GM19035 (cell line): ENCODE results near the gene IL2RA.
"Not testable (repeated sequence)": the region's sequence is repeated elsewhere in the genome, so short reads cannot be mapped to it uniquely, and the experiment has no call there.

ENCODE experiments used
- ATAC-seq: cut with Tn5 transposase; IDR thresholded peaks from one replicate; pipeline ENCODE4 v1.9.1; 2021; ENCODE audit not compliant: unreplicated experiment

IL2RA gene

DNA sequence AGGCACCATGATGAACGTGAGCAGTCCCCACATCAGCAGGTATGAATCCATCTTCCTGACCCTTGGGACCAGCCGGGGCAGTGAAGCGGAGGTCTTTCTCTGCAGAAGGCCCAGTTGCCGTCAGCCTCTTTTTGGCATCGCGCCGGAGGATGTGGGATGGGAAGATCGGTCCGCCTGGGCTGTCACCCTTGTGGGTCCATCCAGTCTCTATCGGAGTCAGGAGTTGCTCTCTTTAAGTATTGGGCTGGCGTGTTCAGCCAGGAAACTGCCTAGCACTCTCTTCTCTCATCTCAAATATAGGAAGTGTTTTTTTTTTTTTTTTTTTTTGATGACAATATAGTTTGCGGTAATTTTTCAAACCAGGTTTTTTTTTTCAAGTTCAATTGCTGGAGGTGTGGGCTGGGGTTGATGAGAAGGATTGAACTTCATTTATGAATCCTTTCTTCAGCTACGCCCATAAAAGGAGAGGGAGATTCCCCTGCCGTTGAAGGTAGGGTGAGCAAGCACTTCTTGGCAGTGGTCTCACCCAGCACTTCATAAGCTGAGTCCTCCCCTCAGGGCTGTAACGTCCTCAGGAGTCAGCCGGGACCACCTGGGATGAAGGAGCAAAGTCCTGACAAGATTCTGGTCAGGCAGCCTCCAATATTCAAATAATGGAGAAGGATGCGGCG is at the start of gene IL2RA:
Gene IL2RA, minus strand, starts transcription at position 267 of the 671 bp plus-strand sequence. Its CDS starts 216 bp downstream, at position 51.
- no peak for ATAC-seq

DNA sequence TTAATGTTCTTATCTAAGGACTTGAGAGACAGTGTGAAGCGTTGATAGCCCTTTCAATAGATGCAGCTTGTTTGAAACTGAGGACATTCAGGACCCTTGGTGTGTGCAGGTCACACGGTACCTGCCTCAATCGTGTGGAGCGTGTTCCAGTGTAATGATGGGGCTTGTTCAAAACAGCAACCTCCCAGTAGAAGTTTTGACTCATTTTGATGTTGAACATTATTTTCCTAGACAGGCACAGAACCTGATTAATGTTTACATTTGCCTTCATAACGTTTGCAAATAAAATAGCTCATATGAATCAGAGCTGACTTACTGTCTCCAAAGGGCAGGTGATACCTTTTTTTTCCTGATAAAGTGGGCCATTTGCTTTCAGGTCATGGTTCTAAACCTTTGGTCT is 48.0 kb upstream of the IL2RA start:
- ATAC-seq: no peak

DNA sequence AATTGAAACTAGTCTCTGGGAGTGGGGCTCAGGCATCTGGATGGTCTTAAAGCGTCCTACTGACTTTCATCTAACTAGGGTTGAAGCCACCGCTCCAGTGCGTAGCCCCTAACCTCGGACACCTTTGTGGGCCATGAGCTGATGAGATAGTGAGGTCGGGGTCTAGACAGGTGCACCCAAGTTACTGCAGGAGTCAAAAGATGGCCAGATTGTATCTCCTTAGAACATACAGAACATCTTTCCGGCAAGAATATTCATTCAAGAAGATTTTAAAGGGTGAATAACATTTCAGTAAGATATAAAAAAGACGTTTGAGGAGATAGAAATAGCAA is 47.2 kb upstream of the IL2RA start:
- ATAC-seq: no peak

DNA sequence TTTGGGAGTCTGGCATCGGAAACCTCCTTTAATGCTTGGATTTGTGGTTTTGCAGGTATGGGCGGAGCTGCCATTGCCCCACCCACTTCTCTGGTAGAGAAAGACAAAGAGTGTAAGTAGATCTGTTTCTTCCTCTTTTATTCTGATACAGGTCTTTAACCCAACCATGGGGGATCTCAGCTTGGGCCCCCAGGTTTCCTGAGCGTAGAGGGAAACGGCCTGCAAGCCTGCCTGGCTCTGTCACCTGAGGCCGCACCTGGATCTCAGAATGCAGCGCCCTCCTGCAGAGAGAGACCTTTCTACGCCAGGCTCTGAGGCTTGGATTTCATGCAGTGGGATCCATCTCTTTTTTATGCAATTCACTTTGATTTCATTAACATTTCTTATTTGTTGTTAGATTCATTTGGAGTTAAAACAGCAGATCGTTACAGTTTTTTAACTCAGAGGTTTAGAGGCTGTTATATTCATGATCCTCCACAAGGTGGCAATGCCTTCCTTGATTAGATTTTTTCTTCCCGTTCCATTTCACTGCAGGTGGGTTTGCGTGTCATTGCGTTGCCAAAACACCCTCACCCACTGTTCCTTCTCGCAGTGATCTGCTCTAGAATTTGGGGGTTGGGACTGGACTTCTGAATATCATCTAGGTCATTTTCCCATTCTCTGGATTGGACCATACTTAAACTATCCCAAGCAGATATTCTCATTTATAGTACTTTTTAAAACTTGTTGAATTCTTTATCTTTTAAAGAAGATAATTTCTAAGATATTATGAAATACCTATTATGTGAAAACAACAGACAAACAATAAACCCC is 46.7 kb upstream of the IL2RA start:
- no peak for ATAC-seq

DNA sequence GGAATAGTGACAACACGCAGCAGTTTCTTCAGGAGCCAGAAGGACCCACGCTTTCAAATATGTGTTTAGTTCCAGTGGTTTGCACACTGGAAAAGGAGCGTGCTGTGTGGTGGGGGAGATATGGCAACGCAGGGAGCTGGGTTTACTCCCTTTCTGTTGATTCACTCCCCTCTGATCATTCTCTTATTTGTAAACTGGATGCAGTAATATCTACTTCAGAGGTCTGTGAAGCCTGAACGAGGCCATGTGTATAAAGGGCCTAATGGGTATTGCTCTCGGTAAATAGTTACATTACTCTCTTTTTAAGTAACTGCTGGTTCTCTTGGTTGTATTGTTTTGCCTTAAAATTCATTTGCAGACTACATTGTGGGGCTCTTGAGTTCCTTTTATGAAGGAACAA is 45.9 kb upstream of the IL2RA start:
- no peak for ATAC-seq

DNA sequence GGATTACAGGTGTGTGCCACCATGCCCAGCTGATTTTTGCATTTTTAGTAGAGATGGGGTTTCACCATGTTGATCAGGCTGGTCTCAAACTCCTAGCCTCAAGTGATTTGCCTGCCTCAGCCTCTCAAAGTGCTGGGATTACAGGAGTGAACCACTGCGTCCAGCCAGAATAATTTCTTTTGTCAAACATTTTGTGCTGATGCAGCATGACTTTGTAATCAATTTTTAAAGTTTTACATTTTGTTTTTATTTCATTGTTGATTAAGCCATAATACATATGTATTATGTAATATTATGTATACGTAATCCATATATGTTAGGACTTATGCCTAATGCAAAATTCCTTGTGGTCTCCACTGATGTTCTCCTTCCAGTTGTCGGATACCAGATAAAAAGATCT is 45.4 kb upstream of the IL2RA start:
- not testable (repeated sequence) for ATAC-seq

DNA sequence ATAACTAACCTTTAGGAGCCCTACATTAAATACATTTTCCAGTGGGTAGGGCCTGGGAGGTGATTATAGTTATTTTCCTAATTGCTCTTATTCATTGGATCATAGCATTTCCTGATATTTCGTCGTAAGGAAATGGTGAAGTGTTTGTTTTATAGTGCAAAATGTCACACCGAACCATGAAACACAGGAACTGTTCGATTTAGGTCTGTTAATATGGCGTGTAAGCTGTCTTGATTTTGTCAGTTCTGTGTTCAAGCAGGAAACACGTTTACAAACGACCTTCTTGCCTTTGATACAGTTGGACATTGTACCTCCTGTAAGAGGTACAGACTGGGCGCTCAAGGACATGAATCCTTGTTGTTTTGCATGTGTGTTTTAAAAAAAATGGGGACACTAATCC is 41.4 kb upstream of the IL2RA start:
- ATAC-seq: no peak

DNA sequence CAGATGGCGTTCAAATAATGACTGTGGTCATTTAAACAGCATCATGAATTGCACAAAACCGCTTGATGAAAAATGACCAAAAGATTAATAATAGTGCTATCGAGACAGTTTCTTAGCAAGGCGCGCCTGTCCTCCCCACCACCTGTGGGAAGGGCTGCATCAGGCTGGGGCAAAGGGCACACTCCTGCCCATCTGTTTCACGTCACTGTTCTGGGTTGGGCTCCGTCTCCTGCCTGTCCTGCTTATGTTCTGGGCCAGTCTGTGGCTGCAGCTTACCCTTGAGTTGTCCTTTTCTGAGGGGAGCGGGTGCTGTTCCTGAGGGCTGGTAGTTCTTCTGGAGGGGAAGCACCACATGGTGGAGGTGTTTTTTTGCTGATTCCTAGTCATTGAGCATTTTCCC is 40.0 kb upstream of the IL2RA start:
- ATAC-seq: no peak

DNA sequence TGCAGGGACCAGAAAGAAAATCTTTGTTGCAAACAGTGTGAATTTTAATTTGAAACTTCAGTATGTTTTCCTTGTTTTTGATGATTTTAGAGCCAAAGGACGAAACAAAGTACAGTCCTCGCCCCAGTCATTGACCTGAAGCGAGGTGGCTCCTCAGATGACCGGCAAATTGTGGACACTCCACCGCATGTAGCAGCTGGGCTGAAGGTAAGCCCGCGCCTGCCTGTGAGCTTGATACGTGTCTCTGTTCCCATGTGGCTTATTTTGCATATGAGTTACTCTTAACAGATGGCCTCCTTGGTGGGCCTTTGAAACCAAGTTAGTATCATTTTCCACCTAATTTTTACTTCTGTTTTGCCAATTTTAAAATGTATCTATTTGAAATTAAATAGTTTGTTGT is 39.0 kb upstream of the IL2RA start:
- ATAC-seq: peak; percentile 94

DNA sequence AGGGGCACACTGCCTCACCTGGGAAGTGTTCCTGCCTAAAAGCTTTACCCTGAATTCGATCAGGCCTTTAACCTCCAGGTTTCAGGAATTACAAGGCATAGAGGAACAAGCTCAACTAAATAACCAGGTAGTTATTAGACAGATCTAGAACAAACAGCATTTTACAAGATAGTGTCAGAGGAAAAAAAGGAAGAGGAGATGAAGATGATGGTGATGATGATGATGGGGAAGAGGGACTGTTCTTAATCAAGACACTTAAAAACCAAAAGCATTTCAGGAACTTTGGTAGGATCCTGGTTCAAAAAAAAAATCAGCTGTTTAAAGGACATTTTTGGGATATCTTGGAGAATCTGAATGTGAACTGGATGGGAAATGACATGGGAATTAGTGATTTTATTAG is 38.2 kb upstream of the IL2RA start:
- ATAC-seq: no peak

DNA sequence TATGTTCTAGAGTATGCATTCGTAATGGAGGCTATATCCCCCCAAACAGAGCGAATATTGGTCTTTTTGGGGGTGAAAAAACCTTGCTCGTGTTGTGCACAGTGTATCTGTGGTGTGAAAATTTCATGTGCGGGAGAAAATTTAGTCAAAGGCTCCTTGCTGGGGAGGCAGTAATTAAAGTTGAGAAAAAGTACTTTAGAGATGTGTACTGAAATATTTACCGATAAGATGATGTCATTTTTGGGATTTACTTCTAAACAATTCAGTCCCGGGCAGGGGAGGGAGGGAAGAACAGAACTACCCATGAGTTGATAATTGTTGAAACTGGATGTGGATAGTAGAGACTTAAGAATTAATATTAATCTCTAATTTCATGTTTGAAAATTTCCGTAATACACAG is 36.0 kb upstream of the IL2RA start:
- no peak for ATAC-seq

DNA sequence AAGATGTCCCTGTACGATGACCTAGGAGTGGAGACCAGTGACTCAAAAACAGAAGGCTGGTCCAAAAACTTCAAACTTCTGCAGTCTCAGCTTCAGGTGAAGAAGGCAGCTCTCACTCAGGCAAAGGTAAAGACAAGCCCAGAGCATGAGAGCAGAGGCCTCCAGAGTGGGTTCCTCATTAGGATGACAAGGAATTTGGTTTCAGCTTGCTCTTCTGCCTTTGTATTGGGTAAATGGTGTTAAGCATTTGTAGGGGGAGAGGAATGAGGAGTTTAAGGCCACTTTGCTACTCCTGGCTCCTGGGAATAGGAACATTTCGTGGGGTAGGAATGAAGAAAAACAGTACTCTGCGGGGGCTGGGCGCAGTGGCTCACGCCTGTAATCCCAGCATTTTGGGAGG is 34.9 kb upstream of the IL2RA start:
- ATAC-seq: no peak

DNA sequence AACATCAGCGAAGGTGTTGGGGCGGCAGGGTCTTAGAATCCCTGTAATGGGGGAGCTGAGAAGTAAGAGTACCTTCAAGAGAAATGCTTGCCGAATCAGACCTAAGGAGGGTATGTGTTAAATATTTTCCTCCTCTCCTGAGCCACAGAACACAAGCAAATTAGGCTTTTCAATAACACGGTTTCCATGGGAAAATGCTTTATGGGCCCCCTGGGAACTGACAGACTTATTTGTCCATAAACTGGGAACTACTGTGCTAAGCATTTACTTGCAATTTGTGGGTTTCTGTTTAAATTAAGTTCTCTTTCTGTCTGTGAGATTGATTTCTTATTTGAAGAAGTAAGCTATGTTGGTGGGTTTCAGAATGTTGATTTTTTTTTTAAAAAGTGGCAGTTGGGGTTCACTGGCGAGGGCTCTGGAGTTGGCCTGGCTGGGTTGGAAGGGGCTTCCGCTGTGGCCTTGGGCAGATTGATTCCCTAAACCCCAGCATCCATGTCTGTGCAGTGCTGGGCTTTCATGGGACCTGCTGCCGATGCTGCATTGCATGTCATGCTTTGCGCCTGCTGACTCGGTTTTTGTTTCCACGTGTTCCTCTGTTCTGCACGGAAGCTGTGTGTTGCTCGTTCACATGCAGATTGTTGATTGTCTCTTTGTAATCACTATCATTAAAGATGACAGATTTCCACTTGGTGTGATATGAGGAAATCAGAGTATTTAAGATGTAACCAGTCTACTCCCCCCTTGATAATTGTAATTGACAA is 33.8 kb upstream of the IL2RA start:
- no peak for ATAC-seq

DNA sequence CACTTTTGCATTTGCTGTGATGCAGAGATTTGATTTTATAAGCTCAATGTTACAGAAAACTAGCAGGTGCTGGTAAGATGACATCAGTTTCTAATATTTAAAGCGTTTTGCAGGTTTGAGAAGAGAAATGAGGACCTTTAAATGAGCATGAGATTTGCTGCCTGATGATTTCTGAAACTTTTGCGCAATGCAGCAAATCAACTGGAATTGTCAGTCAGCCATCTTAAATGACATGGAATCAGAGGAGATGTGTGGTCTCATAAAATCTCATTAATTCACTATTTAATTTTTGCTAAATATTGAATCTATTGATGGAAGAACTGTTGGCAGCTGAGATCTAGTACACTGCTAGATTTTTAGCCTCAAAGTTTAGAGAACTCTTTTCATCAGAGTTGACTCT is 30.6 kb upstream of the IL2RA start:
- no peak for ATAC-seq

DNA sequence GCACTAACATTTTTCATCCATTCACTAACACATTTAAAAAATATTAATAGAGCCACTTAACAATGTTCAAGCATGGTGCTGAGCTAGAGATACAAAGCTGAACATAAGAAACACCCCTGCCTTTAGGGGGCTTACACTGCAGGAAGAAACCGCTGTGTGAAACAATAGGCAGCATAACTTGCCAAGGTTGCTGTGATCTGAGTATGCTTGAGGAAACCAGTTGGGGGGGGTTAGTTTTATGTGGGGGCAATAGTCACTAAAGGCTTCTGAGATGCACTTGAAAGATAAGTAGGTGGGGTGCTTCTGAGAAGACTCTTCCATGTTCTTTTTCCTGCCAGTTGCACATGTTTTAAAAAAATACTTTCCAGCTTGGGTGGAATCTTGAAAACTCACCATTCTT is 29.5 kb upstream of the IL2RA start:
- no peak for ATAC-seq

DNA sequence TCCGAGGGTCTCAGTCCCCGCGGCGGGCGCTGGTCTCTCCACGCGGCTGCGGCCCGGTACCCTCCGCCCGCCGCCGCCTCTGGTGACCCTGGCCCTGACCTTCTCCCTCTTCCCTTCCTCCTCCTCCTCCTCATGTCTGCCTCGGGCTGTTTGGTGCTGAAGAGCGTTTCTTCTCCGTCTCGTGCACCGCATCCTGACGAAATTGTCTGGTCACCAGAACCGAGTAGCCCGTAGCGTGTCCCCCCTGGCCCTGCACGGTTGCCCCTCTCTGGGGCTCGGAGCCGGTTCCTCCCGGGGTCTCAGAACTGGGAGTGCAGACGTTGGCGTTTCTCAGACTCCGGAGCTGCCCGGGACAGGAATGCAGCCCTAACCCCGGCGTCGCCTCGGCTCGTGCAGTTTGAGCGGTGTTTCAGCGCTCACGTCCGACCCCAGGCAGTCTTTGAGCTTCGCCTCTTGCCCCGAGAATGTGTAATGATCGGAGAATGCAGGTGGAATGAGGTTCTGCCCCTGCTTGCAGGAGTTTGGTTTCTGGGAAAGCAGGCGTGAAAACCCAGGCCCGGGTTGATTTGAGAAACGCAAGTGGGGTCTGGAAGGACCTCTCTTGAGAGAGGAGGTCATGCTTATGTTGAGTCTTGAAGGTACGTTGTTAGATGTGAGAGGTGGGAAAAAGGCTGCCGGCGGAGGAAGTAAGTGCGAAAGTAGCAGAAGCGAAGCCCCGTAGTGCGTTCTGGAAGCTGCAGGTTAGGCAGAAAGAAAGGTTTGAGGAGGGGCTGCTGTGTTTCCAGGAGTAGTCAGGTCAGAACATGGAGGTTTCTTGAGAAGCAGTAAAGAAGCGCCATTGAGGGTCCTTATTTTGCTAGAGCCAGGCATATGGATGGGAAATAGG is 27.4 kb upstream of the IL2RA start:
- peak; percentile 32 for ATAC-seq

DNA sequence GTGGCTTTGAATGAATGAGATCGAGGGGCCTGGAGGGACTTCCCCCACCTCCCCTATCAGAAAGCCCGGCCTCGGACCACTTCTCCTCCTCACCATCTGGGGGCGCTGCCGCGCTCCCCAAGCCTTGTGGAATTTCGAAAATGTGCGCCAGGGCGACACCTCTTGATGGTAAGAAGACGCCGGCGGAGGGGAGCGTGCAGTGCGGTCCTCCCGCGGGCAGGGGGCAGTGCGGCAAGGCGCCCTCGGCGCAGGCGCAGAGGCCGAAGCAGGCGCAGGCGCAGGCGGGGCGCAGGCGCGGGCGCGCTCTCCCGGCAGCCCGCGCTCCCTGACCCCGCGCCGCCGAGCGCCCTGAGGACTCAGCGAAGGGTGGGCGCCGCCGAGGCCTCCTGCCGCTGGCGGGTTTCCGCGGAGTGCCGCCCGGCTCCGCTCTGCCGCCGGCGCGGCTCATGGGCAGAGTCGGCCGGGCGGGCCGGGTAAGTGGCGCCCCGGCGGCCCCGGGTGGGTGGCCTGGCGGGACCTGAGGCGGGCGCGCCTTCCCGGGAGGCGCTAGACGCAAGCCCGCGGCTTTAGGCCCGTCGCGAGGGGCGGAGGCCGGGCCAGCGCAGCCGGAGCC is 26.7 kb upstream of the IL2RA start, which contains the start of gene RBM17:
Gene RBM17, plus strand, starts transcription at position 314 of the 613 bp plus-strand sequence. CDS start 8,032 bp downstream, outside the sequence.
- peak; percentile 86 for ATAC-seq

DNA sequence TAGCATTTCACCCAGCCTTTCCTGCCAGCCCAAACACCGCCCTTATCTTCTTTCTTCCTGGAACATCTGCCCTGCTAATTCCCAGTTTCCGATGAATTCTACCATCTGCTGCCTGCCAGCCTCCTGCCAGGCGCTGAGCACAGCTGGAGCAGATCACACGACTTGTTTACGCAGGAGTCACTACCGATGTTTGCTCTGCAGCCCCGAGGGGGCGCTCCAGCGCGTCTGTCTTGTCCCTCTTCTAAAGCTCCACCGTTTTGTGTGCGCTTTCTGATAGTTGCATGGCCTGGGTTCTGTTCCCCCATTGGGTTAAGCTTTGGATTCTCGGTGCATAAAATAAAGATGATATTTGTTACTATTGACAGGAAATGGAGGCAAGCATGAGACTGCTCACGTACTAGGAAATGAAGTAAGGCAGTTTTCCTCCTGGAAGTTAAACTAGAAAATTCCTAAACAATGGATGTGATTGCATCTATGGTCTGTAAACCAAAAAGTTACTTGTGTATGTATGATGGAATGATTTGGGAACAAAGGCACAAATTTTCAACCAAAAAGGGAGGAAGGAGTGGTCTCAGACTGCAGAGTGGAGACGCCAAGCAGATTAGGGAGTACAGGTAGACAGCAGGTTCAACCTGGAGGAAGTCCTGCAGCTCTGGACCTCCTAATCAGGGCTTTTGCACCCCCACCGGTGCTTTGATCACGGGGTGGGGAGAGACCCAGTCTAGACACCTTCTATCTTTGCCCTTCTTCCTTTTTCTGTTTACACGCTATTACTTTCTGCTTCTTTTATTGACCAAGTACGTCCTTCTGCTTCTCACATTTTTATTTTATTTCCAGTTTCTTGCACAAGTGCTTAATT is 24.4 kb upstream of the IL2RA start:
- ATAC-seq: peak; percentile 29
